ENCODE measurements around the gene SLIT3. TPM values are rescaled to one million over a fixed set of nuclear protein-coding genes. Genes with fewer than 3 reads are reported as not detected.

Gene SLIT3
- total RNA-seq, 4 donors from 2014 or later = 6.8 to 23.1 (median 13.3) TPM

DNA sequence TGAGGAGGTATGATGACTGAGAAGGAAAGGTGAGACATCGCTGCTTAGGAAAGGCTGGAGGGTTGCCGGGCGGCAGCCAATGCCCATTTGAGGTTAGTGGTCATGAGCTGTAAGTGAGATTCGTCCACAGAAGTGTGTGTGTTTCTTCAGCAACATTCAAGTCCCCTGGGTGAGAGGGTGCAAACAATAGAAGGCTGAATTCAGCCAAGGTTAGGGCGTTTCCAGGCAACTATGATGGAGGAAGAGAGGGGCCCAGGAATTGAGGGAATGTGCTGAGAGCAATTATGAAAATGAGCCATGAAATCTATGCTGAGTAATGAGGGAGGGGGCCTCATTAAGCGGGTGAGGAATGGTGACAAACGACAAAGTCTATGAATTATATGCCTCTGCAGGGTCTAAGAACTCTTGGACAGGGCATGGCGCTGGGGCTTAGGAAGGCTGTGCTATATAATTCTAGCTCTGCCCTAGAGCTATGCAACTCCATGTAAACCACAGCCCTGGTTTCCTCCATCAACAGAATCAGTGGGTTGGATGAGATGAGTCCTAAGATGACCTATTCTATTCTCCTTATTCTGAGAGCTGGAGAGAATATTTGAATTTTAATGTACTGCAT lies 96.0 kb downstream of the SLIT3 start:
- Histone ChIP-seq H3K4me1 (no peaks in the 10 kb centered on the region), H3K4me3 (no peak overlapping the region), H3K27me3 (no peaks in the 10 kb centered on the region), H3K36me3 (no peaks in the 10 kb centered on the region), H3K9me3 (peaks cover 0 to 4% (median 0%) of the 10 kb centered on the region in 4 donors), H3K27ac (no peak overlapping the region)
- TF ChIP-seq, protein P1, sequence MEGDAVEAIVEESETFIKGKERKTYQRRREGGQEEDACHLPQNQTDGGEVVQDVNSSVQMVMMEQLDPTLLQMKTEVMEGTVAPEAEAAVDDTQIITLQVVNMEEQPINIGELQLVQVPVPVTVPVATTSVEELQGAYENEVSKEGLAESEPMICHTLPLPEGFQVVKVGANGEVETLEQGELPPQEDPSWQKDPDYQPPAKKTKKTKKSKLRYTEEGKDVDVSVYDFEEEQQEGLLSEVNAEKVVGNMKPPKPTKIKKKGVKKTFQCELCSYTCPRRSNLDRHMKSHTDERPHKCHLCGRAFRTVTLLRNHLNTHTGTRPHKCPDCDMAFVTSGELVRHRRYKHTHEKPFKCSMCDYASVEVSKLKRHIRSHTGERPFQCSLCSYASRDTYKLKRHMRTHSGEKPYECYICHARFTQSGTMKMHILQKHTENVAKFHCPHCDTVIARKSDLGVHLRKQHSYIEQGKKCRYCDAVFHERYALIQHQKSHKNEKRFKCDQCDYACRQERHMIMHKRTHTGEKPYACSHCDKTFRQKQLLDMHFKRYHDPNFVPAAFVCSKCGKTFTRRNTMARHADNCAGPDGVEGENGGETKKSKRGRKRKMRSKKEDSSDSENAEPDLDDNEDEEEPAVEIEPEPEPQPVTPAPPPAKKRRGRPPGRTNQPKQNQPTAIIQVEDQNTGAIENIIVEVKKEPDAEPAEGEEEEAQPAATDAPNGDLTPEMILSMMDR (IDR thresholded peaks at IDR 0.05) = no peak
- TF ChIP-seq POLR2A (IDR thresholded peaks at IDR 0.05) = no peak
- DNase-seq = no peak

DNA sequence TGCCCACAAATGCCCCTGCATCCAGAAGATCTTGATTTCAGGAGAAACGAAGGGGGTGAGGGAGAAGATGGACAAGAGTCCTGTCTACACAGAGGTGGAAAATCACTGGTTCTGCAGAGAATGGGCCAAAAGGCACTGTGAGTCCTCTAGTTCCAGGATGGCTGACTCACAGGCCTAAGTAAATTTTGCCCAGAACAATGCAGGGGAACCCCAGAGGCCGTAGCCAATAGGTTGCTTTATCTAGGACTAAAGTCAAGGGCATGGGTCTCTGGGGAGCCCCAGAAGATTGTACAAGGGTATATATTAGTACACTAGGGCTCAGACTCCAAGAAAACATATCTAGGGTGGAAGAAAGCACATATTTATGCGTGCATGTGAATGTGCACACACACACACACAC lies 98.0 kb downstream of the SLIT3 start:
- no peaks in the 10 kb centered on the region for H3K4me1 ChIP-seq
- no peak for DNase-seq
- H3K4me3 ChIP-seq = no peak overlapping the region
- H3K36me3 ChIP-seq = no peaks in the 10 kb centered on the region
- peaks cover 0 to 4% (median 0%) of the 10 kb centered on the region in 4 donors for H3K9me3 ChIP-seq
- no peaks in the 10 kb centered on the region for H3K27me3 ChIP-seq
- H3K27ac ChIP-seq = no peak overlapping the region
- TF ChIP-seq POLR2A (IDR thresholded peaks at IDR 0.05) = no peak
- TF ChIP-seq, protein P1 (IDR thresholded peaks at IDR 0.05) = no peak

DNA sequence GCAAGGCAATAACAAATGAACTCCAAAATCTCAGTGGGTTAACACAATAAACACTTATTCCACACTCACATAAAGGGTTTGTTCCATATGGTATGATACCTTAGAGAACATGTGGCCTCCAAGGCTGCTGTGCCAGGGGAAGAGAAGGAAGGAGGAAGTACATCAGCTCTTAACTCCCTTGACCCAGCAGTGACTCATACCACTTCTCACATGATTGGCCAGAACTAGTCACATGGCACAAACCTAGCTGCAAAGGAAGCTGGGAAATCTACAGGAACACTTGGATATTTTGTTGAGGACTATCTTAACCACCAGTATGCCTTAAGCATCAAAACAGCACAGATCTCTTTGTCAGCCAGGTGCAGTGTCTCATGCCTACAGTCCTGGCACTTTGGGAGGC lies 99.3 kb downstream of the SLIT3 start:
- Histone ChIP-seq H3K27ac (no peak overlapping the region), H3K4me1 (no peaks in the 10 kb centered on the region), H3K9me3 (peaks cover 0 to 4% (median 0%) of the 10 kb centered on the region in 4 donors), H3K36me3 (no peaks in the 10 kb centered on the region), H3K27me3 (no peaks in the 10 kb centered on the region), H3K4me3 (no peak overlapping the region)
- no peak for DNase-seq
- no peak for TF ChIP-seq POLR2A (IDR thresholded peaks at IDR 0.05)
- TF ChIP-seq, protein P1 (IDR thresholded peaks at IDR 0.05) = no peak

DNA sequence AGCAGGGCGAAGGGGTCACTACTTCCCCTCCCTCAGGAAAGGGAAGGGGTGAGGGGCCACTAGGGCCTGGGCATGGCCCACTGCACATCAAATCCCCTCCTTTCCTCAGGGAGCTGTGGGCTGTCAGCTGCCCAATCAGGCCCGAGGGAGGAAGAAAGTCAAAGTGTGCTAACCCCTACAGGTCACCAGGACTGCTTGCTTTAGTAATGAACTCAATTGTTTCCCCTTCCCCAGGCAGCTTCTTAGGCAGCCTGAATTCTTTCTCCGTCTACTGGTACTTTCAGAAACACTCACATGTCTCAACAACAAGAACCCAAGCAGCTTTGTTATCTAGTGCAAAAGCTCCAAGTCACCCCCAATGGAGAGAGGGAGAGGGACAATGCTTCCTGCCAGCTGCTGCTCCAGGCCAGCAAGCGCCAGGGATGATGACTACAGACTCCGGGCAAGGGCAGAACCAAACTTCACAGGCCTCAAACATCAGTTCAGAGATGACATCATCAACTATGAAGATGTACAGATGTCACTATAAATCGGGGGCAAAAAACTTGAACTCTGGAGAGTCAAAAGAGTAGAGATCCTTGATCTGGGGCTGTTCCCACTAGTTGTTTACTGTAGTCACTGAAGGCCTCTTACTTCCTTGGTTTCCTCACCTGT lies 100.7 kb downstream of the SLIT3 start:
- Histone ChIP-seq H3K27ac (no peak overlapping the region), H3K4me1 (no peaks in the 10 kb centered on the region), H3K9me3 (peaks cover 0 to 4% (median 0%) of the 10 kb centered on the region in 4 donors), H3K4me3 (no peak overlapping the region), H3K27me3 (no peaks in the 10 kb centered on the region), H3K36me3 (no peaks in the 10 kb centered on the region)
- TF ChIP-seq POLR2A (IDR thresholded peaks at IDR 0.05) = no peak
- TF ChIP-seq, protein P1 (IDR thresholded peaks at IDR 0.05) = no peak
- DNase-seq = no peak

DNA sequence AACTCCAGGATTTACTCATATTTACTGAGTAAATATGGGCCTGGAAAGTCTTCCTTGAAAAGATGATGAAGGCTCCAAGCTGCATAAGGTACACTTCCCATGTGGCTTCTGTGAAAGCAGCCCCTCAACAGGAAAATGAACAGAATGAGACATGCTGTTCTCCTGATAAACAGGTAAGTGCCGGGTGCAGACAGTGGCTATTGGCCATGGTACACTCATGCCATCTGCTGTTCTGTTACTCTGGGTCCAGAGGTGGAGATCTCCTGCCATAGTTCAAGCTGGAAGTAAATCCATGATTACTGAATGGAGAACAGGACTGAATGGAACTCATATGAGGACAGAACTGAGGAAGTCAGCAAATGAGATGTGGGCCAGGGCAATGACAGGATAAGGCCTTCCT lies 103.6 kb downstream of the SLIT3 start:
- no peak for TF ChIP-seq POLR2A (IDR thresholded peaks at IDR 0.05)
- TF ChIP-seq, protein P1 (IDR thresholded peaks at IDR 0.05) = no peak
- Histone ChIP-seq H3K27me3 (no peaks in the 10 kb centered on the region), H3K27ac (no peak overlapping the region), H3K9me3 (peaks cover 0 to 4% (median 0%) of the 10 kb centered on the region in 4 donors), H3K4me3 (no peak overlapping the region), H3K4me1 (no peaks in the 10 kb centered on the region), H3K36me3 (no peaks in the 10 kb centered on the region)
- DNase-seq = no peak

All from Peyer's patch (tissue), 4 donors.